MG63 (cell line): ENCODE measurements around the gene ENTPD1. TPM values are rescaled to one million over a fixed set of nuclear protein-coding genes. Genes with fewer than 3 reads are reported as not detected.

Source experiments
- DNase-seq: peaks from one replicate; pipeline ENCODE4 v3.0.0-alpha.2; 2020
- H3K27me3 ChIP-seq: fragments of 250-450 bp; sonication (Bioruptor Pico); 2 replicates; pipeline ENCODE4 v1.5.1; 2020; ENCODE audit warnings: mild to moderate bottlenecking, moderate library complexity
- H3K36me3 ChIP-seq: fragments of 250-450 bp; sonication (Bioruptor Pico); 2 replicates; pipeline ENCODE4 v1.5.1; 2020; ENCODE audit warnings: mild to moderate bottlenecking, moderate library complexity
- H3K4me3 ChIP-seq: fragments of 250-450 bp; sonication (Bioruptor Pico); 2 replicates; pipeline ENCODE4 v1.5.1; 2020; ENCODE audit warnings: mild to moderate bottlenecking, moderate library complexity
- H3K9me3 ChIP-seq: fragments of 250-450 bp; sonication (Bioruptor Pico); 2 replicates; pipeline ENCODE4 v1.5.1; 2020; ENCODE audit warnings: mild to moderate bottlenecking, moderate library complexity
- total RNA-seq: library from RNA; depleted of rRNA; stranded (reverse); fragments of >200 nt; shearing (Covaris generic); gene quantifications from 2 replicates; pipeline ENCODE4 v1.2.3, GENCODE V29; 2014; ENCODE audit warnings: low replicate concordance

The ENTPD1 gene
- total RNA-seq, 1 experiment from 2014 or later: not detected

DNA sequence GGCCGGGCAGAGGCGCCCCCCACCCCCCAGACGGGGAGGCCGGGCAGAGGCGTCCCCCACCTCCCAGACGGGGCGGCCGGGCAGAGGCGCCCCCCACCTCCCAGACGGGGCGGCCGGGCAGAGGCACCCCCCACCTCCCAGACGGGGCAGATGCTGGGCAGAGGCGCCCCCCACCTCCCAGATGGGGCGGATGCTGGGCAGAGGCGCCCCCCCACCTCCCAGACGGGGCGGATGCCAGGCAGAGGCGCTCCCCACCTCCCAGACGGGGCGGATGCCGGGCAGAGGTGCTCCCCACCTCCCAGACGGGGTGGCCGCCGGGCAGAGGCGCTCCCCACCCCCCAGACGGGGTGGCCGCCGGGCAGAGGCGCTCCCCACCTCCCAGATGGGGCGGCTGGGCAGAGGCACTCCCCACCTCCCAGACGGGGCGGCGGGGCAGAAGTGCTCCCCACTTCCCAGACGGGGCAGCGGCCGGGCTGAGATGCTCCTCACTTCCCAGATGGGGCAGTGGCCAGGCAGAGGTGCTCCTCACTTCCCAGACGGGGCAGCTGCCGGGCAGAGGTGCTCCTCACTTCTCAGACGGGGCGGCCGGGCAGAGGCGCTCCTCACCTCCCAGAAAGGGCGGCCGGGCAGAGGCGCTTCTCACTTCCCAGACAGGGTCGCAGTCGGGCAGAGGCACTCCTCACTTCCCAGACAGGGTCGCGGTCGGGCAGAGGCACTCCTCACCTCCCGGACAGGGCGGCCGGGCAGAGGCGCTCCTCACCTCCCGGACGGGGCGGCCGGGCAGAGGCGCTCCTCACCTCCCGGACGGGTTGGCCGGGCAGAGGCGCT, 53.6 kb downstream of the ENTPD1 start:
- DNase-seq: no peak
- peaks cover 2% of the 10 kb centered on the region; the same call in 1 of the 2 replicates for H3K27me3 ChIP-seq

GRCh38 chr10:95810198-95810976, 54.4 kb downstream of the ENTPD1 start:
- DNase-seq: no peak
- Histone ChIP-seq H3K27me3 (peaks cover 2% of the 10 kb centered on the region; the same call in 1 of the 2 replicates), H3K4me3 (no peak overlapping the region), H3K36me3 (no peaks in the 10 kb centered on the region), H3K9me3 (0 out of 2 replicates have a peak, but pooled peaks cover 2% of the 10 kb centered on the region)

More for the DNA sequence above, 53.6 kb downstream of the ENTPD1 start:
- 0 out of 2 replicates have a peak, but pooled peaks cover 2% of the 10 kb centered on the region for H3K9me3 ChIP-seq
- H3K36me3 ChIP-seq: no peaks in the 10 kb centered on the region
- H3K4me3 ChIP-seq: no peak overlapping the region

GRCh38 chr10:95813054-95813685, 57.2 kb downstream of the ENTPD1 start:
- DNase-seq: no peak
- H3K9me3 ChIP-seq: 0 out of 2 replicates have a peak, but pooled peaks cover 2% of the 10 kb centered on the region
- H3K36me3 ChIP-seq: no peaks in the 10 kb centered on the region
- H3K4me3 ChIP-seq: no peak overlapping the region
- H3K27me3 ChIP-seq: no peaks in the 10 kb centered on the region

DNA sequence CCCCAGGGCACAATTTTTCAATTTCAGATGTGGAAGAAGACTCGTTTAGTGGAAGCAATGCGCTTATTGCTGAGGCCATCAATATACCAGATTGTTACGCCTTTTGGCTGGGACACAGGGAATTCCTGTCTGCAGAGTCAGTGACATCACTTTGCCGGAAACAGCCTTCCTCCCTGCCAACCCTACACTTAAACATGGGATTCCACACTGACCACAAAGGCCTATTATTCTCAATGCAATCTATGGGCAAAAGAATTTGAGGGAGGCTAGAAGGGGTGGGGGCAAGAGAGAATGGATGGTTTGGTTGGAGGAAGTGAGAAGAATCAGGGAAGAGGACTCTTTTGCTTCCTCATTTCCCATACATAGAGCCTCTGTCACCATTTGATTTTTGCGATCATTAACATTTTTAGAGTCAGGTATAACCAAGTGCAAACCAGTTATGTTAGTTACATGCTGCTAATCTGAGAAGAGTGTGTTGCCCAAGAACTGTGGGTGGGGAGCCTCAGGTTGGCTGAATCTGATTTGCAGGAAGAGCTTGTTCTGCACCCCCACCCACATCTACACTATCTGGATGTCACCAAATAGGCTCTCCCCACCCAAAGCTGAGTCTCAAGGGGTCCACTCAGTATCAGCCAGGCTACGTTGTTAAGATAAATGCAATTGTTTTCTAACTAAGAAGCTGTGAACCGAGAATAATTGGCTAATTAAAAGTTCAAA, 58.2 kb downstream of the ENTPD1 start:
- Histone ChIP-seq H3K9me3 (0 out of 2 replicates have a peak, but pooled peaks cover 2% of the 10 kb centered on the region), H3K36me3 (no peaks in the 10 kb centered on the region), H3K27me3 (no peaks in the 10 kb centered on the region), H3K4me3 (no peak overlapping the region)
- peak; percentile 75 for DNase-seq

- Histone ChIP-seq H3K9me3 (0 out of 2 replicates have a peak, but pooled peaks cover 2% of the 10 kb centered on the region), H3K4me3 (no peak overlapping the region)
- no peak for DNase-seq
Measured at GRCh38 chr10:95815133-95815532, 59.2 kb downstream of the ENTPD1 start.

GRCh38 chr10:95815701-95816240, 59.8 kb downstream of the ENTPD1 start:
- Histone ChIP-seq H3K9me3 (0 out of 2 replicates have a peak, but pooled peaks cover 1% of the 10 kb centered on the region), H3K36me3 (no peaks in the 10 kb centered on the region), H3K27me3 (no peaks in the 10 kb centered on the region), H3K4me3 (no peak overlapping the region)
- no peak for DNase-seq

More at GRCh38 chr10:95815133-95815532, 59.2 kb downstream of the ENTPD1 start:
- no peaks in the 10 kb centered on the region for H3K27me3 ChIP-seq
- H3K36me3 ChIP-seq: no peaks in the 10 kb centered on the region

GRCh38 chr10:95818010-95818409, 62.0 kb downstream of the ENTPD1 start:
- no peaks in the 10 kb centered on the region for H3K27me3 ChIP-seq
- H3K9me3 ChIP-seq: 0 out of 2 replicates have a peak, but pooled peaks cover 2% of the 10 kb centered on the region
- H3K4me3 ChIP-seq: no peak overlapping the region
- H3K36me3 ChIP-seq: no peaks in the 10 kb centered on the region
- no peak for DNase-seq

DNA sequence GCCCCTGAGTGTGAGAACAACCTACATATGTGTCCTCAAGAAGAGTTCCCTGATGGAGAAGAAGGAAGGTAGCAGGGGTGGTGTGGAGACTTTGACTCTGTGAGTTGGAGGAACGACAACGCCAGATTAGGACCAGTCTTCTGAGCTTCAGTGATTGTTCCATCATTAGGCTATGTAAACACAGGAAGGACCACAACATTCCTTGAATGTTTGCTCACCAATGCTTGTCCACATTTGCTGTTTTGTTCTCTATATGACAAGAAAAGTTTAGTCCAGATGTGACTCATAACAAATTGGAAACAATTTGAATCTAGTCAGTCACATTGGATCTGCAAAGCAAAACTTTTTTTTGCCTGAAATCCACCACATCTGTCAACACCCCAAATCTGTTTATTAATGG, 62.7 kb downstream of the ENTPD1 start:
- DNase-seq: peak; percentile 46
- H3K27me3 ChIP-seq: no peaks in the 10 kb centered on the region
- H3K4me3 ChIP-seq: no peak overlapping the region
- H3K9me3 ChIP-seq: 0 out of 2 replicates have a peak, but pooled peaks cover 2% of the 10 kb centered on the region
- no peaks in the 10 kb centered on the region for H3K36me3 ChIP-seq

- DNase-seq: no peak
- H3K27me3 ChIP-seq: no peaks in the 10 kb centered on the region
Measured at GRCh38 chr10:95819620-95820329, 63.8 kb downstream of the ENTPD1 start.

GRCh38 chr10:95820363-95820762, 64.4 kb downstream of the ENTPD1 start:
- no peaks in the 10 kb centered on the region for H3K27me3 ChIP-seq
- no peaks in the 10 kb centered on the region for H3K36me3 ChIP-seq
- H3K9me3 ChIP-seq: 0 out of 2 replicates have a peak, but pooled peaks cover 2% of the 10 kb centered on the region
- no peak overlapping the region for H3K4me3 ChIP-seq
- DNase-seq: no peak

More at GRCh38 chr10:95819620-95820329, 63.8 kb downstream of the ENTPD1 start:
- Histone ChIP-seq H3K4me3 (no peak overlapping the region), H3K36me3 (no peaks in the 10 kb centered on the region), H3K9me3 (0 out of 2 replicates have a peak, but pooled peaks cover 2% of the 10 kb centered on the region)

DNA sequence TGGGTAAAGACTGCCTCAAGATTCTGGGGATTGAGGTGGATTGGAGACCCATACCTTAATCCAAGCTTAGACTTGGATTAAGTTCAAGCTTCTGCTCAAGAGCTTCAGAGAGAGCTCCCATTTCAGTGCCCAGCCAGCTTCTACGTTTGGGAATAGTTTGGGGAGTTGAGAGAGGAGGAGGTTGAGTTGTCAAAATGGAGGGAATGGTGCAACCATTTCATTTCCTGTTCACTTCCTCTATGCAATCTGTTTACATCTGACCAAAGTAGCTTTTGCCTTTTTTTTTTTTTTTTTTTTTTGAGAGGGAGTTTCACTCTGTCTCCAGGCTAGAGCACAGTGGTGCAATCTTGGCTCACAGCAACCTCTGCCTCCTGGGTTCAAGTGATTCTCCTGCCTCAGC, 65.8 kb downstream of the ENTPD1 start:
- Histone ChIP-seq H3K27me3 (no peaks in the 10 kb centered on the region), H3K36me3 (no peaks in the 10 kb centered on the region), H3K4me3 (no peak overlapping the region), H3K9me3 (0 out of 2 replicates have a peak, but pooled peaks cover 2% of the 10 kb centered on the region)
- DNase-seq: no peak

DNA sequence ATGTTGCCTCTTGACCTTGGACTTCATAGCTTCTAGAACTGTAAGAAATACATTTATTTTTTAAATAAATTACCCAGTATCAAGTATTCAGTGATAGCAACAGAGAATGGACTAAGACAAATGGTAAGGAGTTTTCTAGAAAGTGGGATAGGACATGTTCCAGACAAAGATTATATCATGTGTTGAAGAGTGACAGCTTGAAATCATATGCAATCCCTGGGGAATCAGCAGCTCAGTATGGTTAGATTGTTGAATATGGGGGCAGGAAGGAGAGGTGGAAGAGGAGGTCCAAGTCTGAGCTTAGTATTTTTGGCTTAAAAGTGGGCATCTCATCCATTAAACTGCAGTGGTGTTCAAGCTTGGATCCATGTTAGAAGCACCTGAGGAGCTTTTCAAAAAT, 74.1 kb downstream of the ENTPD1 start:
- Histone ChIP-seq H3K27me3 (no peaks in the 10 kb centered on the region), H3K9me3 (no peaks in the 10 kb centered on the region), H3K4me3 (no peak overlapping the region), H3K36me3 (no peaks in the 10 kb centered on the region)
- DNase-seq: no peak

DNA sequence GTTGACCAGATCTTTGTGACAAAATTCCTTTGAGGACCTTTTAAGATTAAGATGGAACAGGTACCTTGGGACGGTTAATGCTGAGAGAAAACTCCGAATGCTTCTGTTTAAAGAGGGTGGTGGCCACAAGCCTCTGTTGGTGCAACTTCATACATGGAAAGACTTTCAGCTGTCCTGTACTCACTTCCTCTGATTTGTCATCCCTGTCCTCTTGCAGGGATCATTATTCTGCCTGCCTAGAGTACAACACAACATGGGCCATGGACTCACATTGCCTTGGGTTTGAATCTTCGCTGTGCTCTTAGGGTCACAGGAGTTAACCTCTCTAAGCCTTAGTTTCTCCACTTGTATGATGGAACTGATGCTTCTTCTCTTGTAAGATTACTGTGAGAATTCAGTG, 75.1 kb downstream of the ENTPD1 start:
- H3K27me3 ChIP-seq: no peaks in the 10 kb centered on the region
- H3K4me3 ChIP-seq: no peak overlapping the region
- no peaks in the 10 kb centered on the region for H3K36me3 ChIP-seq
- H3K9me3 ChIP-seq: no peaks in the 10 kb centered on the region
- no peak for DNase-seq

GRCh38 chr10:95831515-95831914, 75.6 kb downstream of the ENTPD1 start:
- H3K36me3 ChIP-seq: no peaks in the 10 kb centered on the region
- H3K27me3 ChIP-seq: no peaks in the 10 kb centered on the region
- no peak overlapping the region for H3K4me3 ChIP-seq
- no peak for DNase-seq
- H3K9me3 ChIP-seq: no peaks in the 10 kb centered on the region
